GM23338 (cell line): Measurements from ENCODE around the gene FAM20A. TPM values are rescaled to one million over a fixed set of nuclear protein-coding genes. Genes with fewer than 3 reads are reported as not detected.
A peak's percentile ranks its signal among the peaks of the same experiment; 100 is the strongest.

Experiments used
- ATAC-seq: fragments of 200-7000 bp; cut with Tn5 transposase; 3 replicates; pipeline ENCODE4 v1.9.1; 2020
- DNase-seq: peaks from one replicate; pipeline ENCODE4 v3.0.0-alpha.2; 2015; ENCODE audit warnings: low spot score
- H2AFZ ChIP-seq: fragments of 200-600 bp; sonication (generic); 2 replicates; pipeline ENCODE4 v1.8.0; 2016; ENCODE audit warnings: antibody characterized with exemption, mild to moderate bottlenecking, moderate library complexity
- H3F3A ChIP-seq: fragments of 200-600 bp; sonication (generic); replicated peaks from 2 replicates; pipeline ENCODE4 v1.8.0; 2017; ENCODE audit warnings: antibody characterized with exemption, mixed run types, low read depth
- H3K27ac ChIP-seq: fragments of 200-600 bp; sonication (generic); 2 replicates; pipeline ENCODE4 v1.6.1; 2016; ENCODE audit warnings: low read depth
- H3K27me3 ChIP-seq: fragments of 200-600 bp; sonication (generic); 2 replicates; pipeline ENCODE4 v1.8.0; 2016; ENCODE audit warnings: mild to moderate bottlenecking, mixed run types, moderate library complexity; ENCODE audit not compliant: insufficient read depth
- H3K36me3 ChIP-seq: fragments of 200-600 bp; sonication (generic); 2 replicates; pipeline ENCODE4 v1.8.0; 2016; ENCODE audit warnings: mild to moderate bottlenecking; ENCODE audit not compliant: insufficient read depth
- H3K4me1 ChIP-seq: fragments of 200-600 bp; sonication (generic); 2 replicates; pipeline ENCODE4 v1.8.0; 2016; ENCODE audit warnings: mild to moderate bottlenecking, moderate library complexity; ENCODE audit not compliant: insufficient read depth
- H3K4me2 ChIP-seq: fragments of 200-600 bp; sonication (generic); 2 replicates; pipeline ENCODE4 v1.7.1; 2017; ENCODE audit warnings: mixed run types
- H3K4me3 ChIP-seq: fragments of 200-600 bp; sonication (generic); 2 replicates; pipeline ENCODE4 v1.6.1; 2016; ENCODE audit warnings: mixed run types
- H3K79me2 ChIP-seq: fragments of 200-600 bp; sonication (generic); replicated peaks from 2 replicates; pipeline ENCODE4 v1.8.0; 2017; ENCODE audit warnings: mild to moderate bottlenecking; ENCODE audit not compliant: insufficient read depth
- H3K9me2 ChIP-seq: fragments of 200-600 bp; sonication (generic); 2 replicates; pipeline ENCODE4 v1.8.0; 2017; ENCODE audit not compliant: insufficient read depth
- H4K20me1 ChIP-seq: fragments of 200-600 bp; sonication (generic); replicated peaks from 2 replicates; pipeline ENCODE4 v1.8.0; 2017; ENCODE audit warnings: mild to moderate bottlenecking; ENCODE audit not compliant: insufficient read depth
- H3K27ac Mint-ChIP-seq: 2 replicates; pipeline ENCODE4 v1.8.0; 2020; ENCODE audit warnings: inconsistent platforms, mild to moderate bottlenecking, moderate library complexity, mixed read lengths
- H3K27me3 Mint-ChIP-seq: 3 replicates; pipeline ENCODE4 v1.8.0; 2022; ENCODE audit warnings: low read depth, mild to moderate bottlenecking, moderate library complexity, mixed read lengths, inconsistent platforms; ENCODE audit not compliant: insufficient read depth, poor library complexity
- H3K36me3 Mint-ChIP-seq: 3 replicates; pipeline ENCODE4 v1.8.0; 2021; ENCODE audit warnings: low read depth, mild to moderate bottlenecking, inconsistent platforms, moderate library complexity, mixed read lengths
- H3K4me1 Mint-ChIP-seq: 3 replicates; pipeline ENCODE4 v1.8.0; 2020; ENCODE audit warnings: mild to moderate bottlenecking, inconsistent platforms, mixed read lengths
- H3K4me3 Mint-ChIP-seq: 3 replicates; pipeline ENCODE4 v1.8.0; 2021; ENCODE audit warnings: moderate library complexity, mild to moderate bottlenecking, inconsistent platforms, mixed read lengths
- H3K9me3 Mint-ChIP-seq: 3 replicates; pipeline ENCODE4 v1.8.0; 2020; ENCODE audit warnings: moderate library complexity, mild to moderate bottlenecking, inconsistent platforms, mixed read lengths
- ETS1 ChIP-seq: IDR thresholded peaks from 2 replicates; pipeline ENCODE4 v1.6.1; 2016; ENCODE audit warnings: antibody characterized with exemption
- EZH2phosphoT487 ChIP-seq: fragments of 200-600 bp; sonication (generic); IDR thresholded peaks from one replicate; pipeline ENCODE4 v1.8.1; 2018; ENCODE audit warnings: antibody characterized with exemption; ENCODE audit not compliant: unreplicated experiment
- NANOG ChIP-seq: IDR thresholded peaks from 2 replicates; pipeline ENCODE4 v1.6.1; 2016; ENCODE audit warnings: antibody characterized with exemption, borderline replicate concordance
- REST ChIP-seq: IDR thresholded peaks from one replicate; pipeline ENCODE4 v1.6.1; 2018; ENCODE audit warnings: antibody characterized with exemption; ENCODE audit not compliant: unreplicated experiment
- STAT1 ChIP-seq: IDR thresholded peaks from one replicate; pipeline ENCODE4 v1.6.1; 2016; ENCODE audit warnings: antibody characterized with exemption; ENCODE audit not compliant: unreplicated experiment
- ZNF114 ChIP-seq: fragments of 250-450 bp; sonication (Bioruptor Pico); IDR thresholded peaks from 2 replicates; pipeline ENCODE4 v1.5.0; 2020; ENCODE audit warnings: mild to moderate bottlenecking, moderate library complexity
- ZNF331 ChIP-seq: fragments of 250-450 bp; sonication (Bioruptor Pico); IDR thresholded peaks from 2 replicates; pipeline ENCODE4 v1.5.0; 2020; ENCODE audit warnings: low read depth, mild to moderate bottlenecking, moderate library complexity
- ZNF462 ChIP-seq: fragments of 250-450 bp; sonication (Bioruptor Pico); IDR thresholded peaks from 2 replicates; pipeline ENCODE4 v1.5.0; 2020; ENCODE audit warnings: mild to moderate bottlenecking, moderate library complexity
- polyA plus RNA-seq: library from polyadenylated mRNA; unstranded; fragments of >200 nt; fragmentation: Nextera tagmentation; extraction: Ambion mirVana; gene quantifications from 2 replicates; pipeline ENCODE4 v1.2.1, GENCODE V29; 2016
- total RNA-seq: library from RNA; depleted of rRNA; stranded (reverse); fragments of >200 nt; shearing (Covaris generic); gene quantifications from 2 replicates; pipeline ENCODE4 v1.2.3, GENCODE V29; 2014

FAM20A gene
- total and polyA plus RNA-seq, 2 experiments from 2014 or later, result 1.3 to 1.6 TPM

GRCh38 chr17:68592682-68593641, 8.2 kb downstream of the FAM20A start:
- ATAC-seq, result no peak
- peaks cover 5% of the 10 kb centered on the region for H3K27me3 Mint-ChIP-seq
- H3K36me3 ChIP-seq, result no peaks in the 10 kb centered on the region; the same call in 1 of the 2 replicates
- no peaks in the 10 kb centered on the region for H3F3A ChIP-seq
- DNase-seq, result no peak
- H3K9me2 ChIP-seq, result no peaks in the 10 kb centered on the region
- H3K9me3 Mint-ChIP-seq, result peaks cover 2% of the 10 kb centered on the region; the same call in 2 of the 3 replicates
- H2AFZ ChIP-seq, result no peak overlapping the region
- no peaks in the 10 kb centered on the region for H3K27me3 ChIP-seq
- H3K79me2 ChIP-seq, result no peaks in the 10 kb centered on the region
- H3K4me3 ChIP-seq, result no peak overlapping the region
- H4K20me1 ChIP-seq, result no peaks in the 10 kb centered on the region
- H3K4me1 ChIP-seq, result no peaks in the 10 kb centered on the region; the same call in 1 of the 2 replicates
- 0 out of 2 replicates have a peak overlapping the region, but pooled peaks have one; percentile 42 for H3K4me2 ChIP-seq
- no peak overlapping the region for H3K27ac Mint-ChIP-seq
- H3K27ac ChIP-seq, result no peak overlapping the region
- H3K36me3 Mint-ChIP-seq, result peaks cover 1% of the 10 kb centered on the region; the same call in 2 of the 3 replicates
- no peaks in the 10 kb centered on the region for H3K4me1 Mint-ChIP-seq
- no peak overlapping the region for H3K4me3 Mint-ChIP-seq
- no peak for TF ChIP-seq ZNF114 (CRISPR knock-in tag)

- Histone ChIP-seq H3K27ac (no peak overlapping the region), H3K36me3 (no peaks in the 10 kb centered on the region; the same call in 1 of the 2 replicates), H2AFZ (no peak overlapping the region; the same call in 1 of the 2 replicates), H3K9me2 (no peaks in the 10 kb centered on the region), H4K20me1 (no peaks in the 10 kb centered on the region), H3K4me3 (peak overlapping the region; percentile 12; the same call in 1 of the 2 replicates), H3F3A (no peaks in the 10 kb centered on the region), H3K4me2 (peak overlapping the region; percentile 42), H3K27me3 (no peaks in the 10 kb centered on the region), H3K79me2 (no peaks in the 10 kb centered on the region), H3K4me1 (no peaks in the 10 kb centered on the region; the same call in 1 of the 2 replicates)
- Mint-ChIP-seq H3K36me3 (peaks cover 4% of the 10 kb centered on the region; the same call in 2 of the 3 replicates), H3K9me3 (peaks cover 5% of the 10 kb centered on the region; the same call in 2 of the 3 replicates), H3K27ac (no peak overlapping the region), H3K4me1 (no peaks in the 10 kb centered on the region), H3K27me3 (peaks cover 7% of the 10 kb centered on the region), H3K4me3 (no peak overlapping the region)
- DNase-seq (no peak), ATAC-seq (no peak)
- TF ChIP-seq ZNF462 (no peak), NANOG (no peak), STAT1 (no peak), REST (no peak), ZNF114 (CRISPR knock-in tag) (no peak), EZH2phosphoT487 (no peak), ETS1 (no peak), ZNF331 (CRISPR knock-in tag) (no peak)
Observed at GRCh38 chr17:68592009-68592408, 9.2 kb downstream of the FAM20A start.
